Measurements from ENCODE around the gene GNB2. TPM values are rescaled to one million over a fixed set of nuclear protein-coding genes. Genes with fewer than 3 reads are reported as not detected.
"Not testable (repeated sequence)": the region's sequence is repeated elsewhere in the genome, so short reads cannot be mapped to it uniquely, and the experiment has no call there.

Gene GNB2
- total and polyA plus RNA-seq, 4 experiments from 2014 or later: 48.3 to 144 (median 99.2) TPM

DNA sequence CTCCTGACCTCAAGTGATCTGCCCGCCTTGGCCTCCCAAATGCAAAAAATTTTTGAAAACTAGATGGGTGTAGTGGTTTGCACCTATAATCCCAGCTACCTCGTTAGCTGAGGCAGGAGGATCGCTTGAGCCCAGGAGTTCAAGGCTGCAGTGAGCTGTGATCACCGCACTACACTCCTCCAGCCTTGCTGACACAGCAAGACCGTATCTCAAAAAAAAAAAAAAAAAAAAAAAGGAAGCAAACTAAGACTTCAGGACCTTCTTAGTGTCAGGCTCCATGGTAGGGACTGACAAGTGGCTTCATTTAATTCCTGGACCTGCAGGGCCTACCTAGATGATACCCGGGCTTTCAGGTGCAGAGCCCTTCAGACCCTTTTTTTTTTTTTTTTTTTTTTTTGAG lies 34.9 kb downstream of the GNB2 start:
- no peak for DNase-seq
- ChIA-PET CTCF (ENCODE audit: partially characterized antibody) (interaction anchor here (0.7 to 5.0 kb wide), 3 partner anchors 17 to 258 kb away, joined by 4 to 62 read pairs (median 7); partner anchors contain the start of gene SLC12A9), POLR2A (ENCODE audit: partially characterized antibody) (interaction anchor here (0.6 kb wide), 1 partner anchor 1203 kb away, joined by 3 read pairs; no protein-coding TSS in a partner anchor)
- H3K36me3 Mint-ChIP-seq: peaks cover 3 to 13% of the 10 kb centered on the region in 2 donors
- H3K27ac Mint-ChIP-seq: peak overlapping the region in 2 of 7 donors; percentile 24 to 42
- no peak overlapping the region for H3K27ac ChIP-seq (ENCODE audit: low read depth, low read length)
- no peak overlapping the region for H3K4me3 ChIP-seq (ENCODE audit: low read length in 2 of 2)
- H3K27me3 ChIP-seq (ENCODE audit: insufficient read depth, low read length): no peaks in the 10 kb centered on the region
- peaks cover 5 to 18% (median 11%) of the 10 kb centered on the region in 4 donors for H3K4me1 Mint-ChIP-seq
- H3K4me3 Mint-ChIP-seq: peak overlapping the region in 4 of 8 donors; percentile 8 to 47 (median 40)
- H3K9me3 ChIP-seq (ENCODE audit: control insufficient read depth in 1 of 2, low read length in 2 of 2): no peaks in the 10 kb centered on the region
- H3K4me1 ChIP-seq (ENCODE audit: insufficient read depth, low read length): peaks cover 16% of the 10 kb centered on the region
- no peaks in the 10 kb centered on the region for H3K27me3 Mint-ChIP-seq
- intact Hi-C loops (cut with micrococcal nuclease): loop anchor here (10.0 kb wide), 1 partner anchor 546 kb away; no protein-coding TSS in a partner anchor
- H3K9me3 Mint-ChIP-seq: no peaks in the 10 kb centered on the region
- H3K36me3 ChIP-seq (ENCODE audit: insufficient read depth, low read length): no peaks in the 10 kb centered on the region

GRCh38 chr7:100710452-100710851 lies 36.9 kb downstream of the GNB2 start:
- H3K4me3 ChIP-seq (ENCODE audit: low read length in 2 of 2): no peak overlapping the region
- H3K27ac Mint-ChIP-seq: peak overlapping the region in 1 of 7 donors; percentile 62
- DNase-seq: no peak
- H3K27me3 Mint-ChIP-seq: peaks cover 0 to 3% of the 10 kb centered on the region in 2 donors
- H3K4me1 Mint-ChIP-seq: peaks cover 5 to 18% (median 11%) of the 10 kb centered on the region in 4 donors
- no peaks in the 10 kb centered on the region for H3K9me3 ChIP-seq (ENCODE audit: control insufficient read depth in 1 of 2, low read length in 2 of 2)
- H3K27me3 ChIP-seq (ENCODE audit: insufficient read depth, low read length): no peaks in the 10 kb centered on the region
- H3K36me3 ChIP-seq (ENCODE audit: insufficient read depth, low read length): no peaks in the 10 kb centered on the region
- ChIA-PET CTCF (ENCODE audit: partially characterized antibody) (no interaction called here), POLR2A (ENCODE audit: partially characterized antibody) (no interaction called here)
- H3K9me3 Mint-ChIP-seq: peaks cover 0 to 1% (median 0%) of the 10 kb centered on the region in 8 donors
- intact Hi-C loops (cut with micrococcal nuclease): no loop called here
- H3K4me1 ChIP-seq (ENCODE audit: insufficient read depth, low read length): peaks cover 11% of the 10 kb centered on the region
- peaks cover 3 to 11% of the 10 kb centered on the region in 2 donors for H3K36me3 Mint-ChIP-seq
- H3K27ac ChIP-seq (ENCODE audit: low read depth, low read length): no peak overlapping the region
- no peak overlapping the region for H3K4me3 Mint-ChIP-seq

- Mint-ChIP-seq H3K27me3 (peaks cover 0 to 3% of the 10 kb centered on the region in 2 donors), H3K4me3 (no peak overlapping the region), H3K4me1 (peaks cover 5 to 15% (median 8%) of the 10 kb centered on the region in 4 donors), H3K27ac (no peak overlapping the region), H3K9me3 (peaks cover 0 to 4% (median 0%) of the 10 kb centered on the region in 8 donors), H3K36me3 (peaks cover 3 to 4% of the 10 kb centered on the region in 2 donors)
- intact Hi-C loops (cut with micrococcal nuclease): no loop called here
- Histone ChIP-seq H3K4me1 (ENCODE audit: insufficient read depth, low read length) (peaks cover 9% of the 10 kb centered on the region), H3K9me3 (ENCODE audit: control insufficient read depth in 1 of 2, low read length in 2 of 2) (no peaks in the 10 kb centered on the region), H3K4me3 (ENCODE audit: low read length in 2 of 2) (no peak overlapping the region), H3K27me3 (ENCODE audit: insufficient read depth, low read length) (no peaks in the 10 kb centered on the region), H3K36me3 (ENCODE audit: insufficient read depth, low read length) (no peaks in the 10 kb centered on the region), H3K27ac (ENCODE audit: low read depth, low read length) (no peak overlapping the region)
- ChIA-PET CTCF (ENCODE audit: partially characterized antibody) (interaction anchor here (0.9 to 1.2 kb wide), 2 partner anchors 14 to 20 kb away, joined by 3 read pairs; no protein-coding TSS in a partner anchor), POLR2A (ENCODE audit: partially characterized antibody) (no interaction called here)
- DNase-seq: no peak
These were observed 37.8 kb downstream of the GNB2 start for GRCh38 chr7:100711369-100711768.

DNA sequence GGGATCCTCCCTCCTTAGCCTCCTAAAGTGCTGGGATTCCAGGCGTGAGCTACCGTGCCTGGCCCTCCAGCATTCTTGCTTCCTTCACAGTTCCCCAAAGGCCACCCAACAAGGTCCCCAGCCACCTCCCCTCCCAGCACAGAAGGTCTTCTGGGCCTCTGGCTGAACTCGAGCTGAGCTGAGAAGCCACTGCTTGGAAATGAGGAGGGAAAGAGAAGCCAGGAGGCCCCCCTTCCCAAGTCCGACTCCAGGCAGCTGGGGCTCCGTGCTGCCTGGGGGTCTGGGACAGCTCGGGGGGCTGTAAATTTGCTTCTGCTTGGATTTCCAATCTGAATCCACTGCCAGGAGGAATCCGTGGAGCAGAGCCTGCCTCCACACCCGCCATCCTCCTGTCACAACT lies 41.2 kb downstream of the GNB2 start:
- Histone ChIP-seq H3K36me3 (ENCODE audit: insufficient read depth, low read length) (no peaks in the 10 kb centered on the region), H3K4me1 (ENCODE audit: insufficient read depth, low read length) (no peaks in the 10 kb centered on the region), H3K4me3 (ENCODE audit: low read length in 2 of 2) (no peak overlapping the region), H3K27ac (ENCODE audit: low read depth, low read length) (no peak overlapping the region), H3K27me3 (ENCODE audit: insufficient read depth, low read length) (no peaks in the 10 kb centered on the region), H3K9me3 (ENCODE audit: control insufficient read depth in 1 of 2, low read length in 2 of 2) (no peaks in the 10 kb centered on the region)
- Mint-ChIP-seq H3K27ac (no peak overlapping the region), H3K36me3 (peaks cover 0 to 9% of the 10 kb centered on the region in 2 donors), H3K4me3 (no peak overlapping the region), H3K4me1 (no peaks in the 10 kb centered on the region), H3K27me3 (peaks cover 7 to 15% of the 10 kb centered on the region in 2 donors), H3K9me3 (peaks cover 0 to 29% (median 12%) of the 10 kb centered on the region in 8 donors)
- ChIA-PET CTCF (ENCODE audit: partially characterized antibody) (interaction anchor here (2.6 kb wide), 1 partner anchor 9 kb away, joined by 9 read pairs; the partner anchor contains the start of gene POP7), POLR2A (ENCODE audit: partially characterized antibody) (no interaction called here)
- intact Hi-C loops (cut with micrococcal nuclease): no loop called here
- DNase-seq: no peak

DNA sequence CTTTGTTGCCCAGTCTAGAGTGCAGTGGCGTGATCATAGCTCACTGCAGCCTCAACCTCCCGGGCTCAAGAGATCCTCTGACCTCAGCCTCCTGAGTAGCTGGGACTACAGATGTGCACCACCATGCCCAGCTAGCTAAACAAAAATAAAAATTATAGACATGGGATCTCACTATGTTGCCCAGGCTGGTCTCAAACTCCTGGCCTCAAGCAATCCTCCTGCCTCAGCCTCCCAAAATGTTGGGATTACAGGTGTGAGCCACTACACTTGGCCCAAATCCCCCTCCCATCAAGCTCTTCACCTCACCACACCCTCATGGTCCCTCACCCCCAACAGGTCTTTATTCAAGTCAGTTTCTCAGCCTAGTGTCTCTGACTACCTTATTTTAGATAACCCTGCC lies 43.5 kb downstream of the GNB2 start:
- H3K4me3 ChIP-seq (ENCODE audit: low read length in 2 of 2); H3K4me3 Mint-ChIP-seq; H3K27me3 ChIP-seq (ENCODE audit: insufficient read depth, low read length); H3K9me3 ChIP-seq (ENCODE audit: control insufficient read depth in 1 of 2, low read length in 2 of 2); POLR2A ChIA-PET (ENCODE audit: partially characterized antibody); H3K27ac ChIP-seq (ENCODE audit: low read depth, low read length); intact Hi-C loops (cut with micrococcal nuclease); H3K27ac Mint-ChIP-seq; H3K36me3 Mint-ChIP-seq; DNase-seq; H3K4me1 Mint-ChIP-seq; H3K36me3 ChIP-seq (ENCODE audit: insufficient read depth, low read length); H3K4me1 ChIP-seq (ENCODE audit: insufficient read depth, low read length): not testable (repeated sequence)
- CTCF ChIA-PET (ENCODE audit: partially characterized antibody): interaction anchor here (1.0 to 2.4 kb wide), 4 partner anchors 8 to 13 kb away, joined by 3 to 10 read pairs (median 6); partner anchors contain the start of gene POP7
- Mint-ChIP-seq H3K27me3 (peaks cover 14 to 32% of the 10 kb centered on the region in 2 donors), H3K9me3 (peaks cover 0 to 33% (median 12%) of the 10 kb centered on the region in 8 donors)

DNA sequence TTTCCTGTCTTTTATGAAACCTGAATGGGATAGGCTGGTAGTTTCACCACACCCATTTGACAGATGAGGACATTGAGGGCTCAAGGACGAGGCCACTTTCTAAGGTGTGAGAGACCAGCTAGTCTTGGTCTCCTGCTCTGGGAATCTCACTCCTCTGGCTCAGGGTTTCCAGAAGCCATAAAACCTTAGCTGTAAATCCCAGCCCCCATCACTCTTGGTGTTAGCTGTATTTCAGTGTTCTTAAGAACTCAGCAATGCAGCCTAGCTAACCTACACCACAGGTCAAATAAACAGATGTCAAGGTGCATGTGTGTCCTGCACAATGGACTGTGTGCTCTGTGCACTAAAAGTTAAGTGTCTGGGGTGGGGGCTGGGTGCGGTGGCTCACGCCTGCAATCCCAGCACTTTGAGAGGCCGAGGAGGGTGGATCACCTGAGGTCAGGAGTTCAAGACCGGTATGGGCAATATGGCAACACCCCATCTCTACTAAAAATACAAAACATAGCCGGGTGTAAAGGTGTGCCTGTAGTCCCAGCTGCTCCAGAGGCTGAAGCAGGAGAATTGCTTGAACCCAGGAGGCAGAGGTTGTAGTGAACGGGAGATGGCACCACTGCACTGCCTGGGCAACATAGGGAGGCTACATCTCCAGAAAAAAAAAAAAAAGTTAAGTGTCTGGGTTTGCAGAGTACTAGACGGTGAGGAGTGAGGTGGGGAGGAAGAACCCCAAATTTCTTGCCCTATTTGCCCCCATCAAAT lies 46.2 kb downstream of the GNB2 start:
- no peak for DNase-seq
- no peak overlapping the region for H3K27ac Mint-ChIP-seq

GRCh38 chr7:100720279-100720670 lies 46.7 kb downstream of the GNB2 start, which contains the start of gene EPO:
Gene EPO, plus strand, starts transcription at chr7:100720468. Its CDS starts 513 bp downstream, at chr7:100720981.
- no peaks in the 10 kb centered on the region for H3K36me3 ChIP-seq (ENCODE audit: insufficient read depth, low read length)
- peak within 1 kb of the TSS in 1 of 8 donors; percentile 24 for H3K4me3 Mint-ChIP-seq
- H3K27me3 Mint-ChIP-seq: peaks cover 23 to 47% of the 10 kb centered on the region in 2 donors
- no peak within 1 kb of the TSS for H3K27ac Mint-ChIP-seq
- peaks cover 0 to 9% of the 10 kb centered on the region in 2 donors for H3K36me3 Mint-ChIP-seq
- no peak for DNase-seq
- peaks cover 8% of the 10 kb centered on the region for H3K27me3 ChIP-seq (ENCODE audit: insufficient read depth, low read length)
- H3K9me3 Mint-ChIP-seq: peaks cover 0 to 33% (median 12%) of the 10 kb centered on the region in 8 donors
- intact Hi-C loops (cut with micrococcal nuclease): no loop called here
- H3K4me1 ChIP-seq (ENCODE audit: insufficient read depth, low read length): peaks cover 3% of the 10 kb centered on the region
- ChIA-PET CTCF (ENCODE audit: partially characterized antibody) (interaction anchor here (1.9 kb wide), 1 partner anchor 15 kb away, joined by 6 read pairs; the partner anchor contains the start of gene POP7), POLR2A (ENCODE audit: partially characterized antibody) (no interaction called here)
- H3K4me3 ChIP-seq (ENCODE audit: low read length in 2 of 2): no peak within 1 kb of the TSS
- H3K27ac ChIP-seq (ENCODE audit: low read depth, low read length): no peak within 1 kb of the TSS
- no peaks in the 10 kb centered on the region for H3K9me3 ChIP-seq (ENCODE audit: control insufficient read depth in 1 of 2, low read length in 2 of 2)
- peaks cover 0 to 4% (median 3%) of the 10 kb centered on the region in 4 donors for H3K4me1 Mint-ChIP-seq

More for the DNA sequence above, 46.2 kb downstream of the GNB2 start:
- Mint-ChIP-seq H3K27me3 (peaks cover 20 to 46% of the 10 kb centered on the region in 2 donors), H3K36me3 (peaks cover 0 to 9% of the 10 kb centered on the region in 2 donors), H3K4me1 (peaks cover 0 to 1% (median 0%) of the 10 kb centered on the region in 4 donors), H3K9me3 (peaks cover 0 to 33% (median 12%) of the 10 kb centered on the region in 8 donors), H3K4me3 (peak overlapping the region in 1 of 8 donors; percentile 24)
- Histone ChIP-seq H3K4me3 (ENCODE audit: low read length in 2 of 2) (no peak overlapping the region), H3K27ac (ENCODE audit: low read depth, low read length) (no peak overlapping the region), H3K36me3 (ENCODE audit: insufficient read depth, low read length) (no peaks in the 10 kb centered on the region), H3K9me3 (ENCODE audit: control insufficient read depth in 1 of 2, low read length in 2 of 2) (no peaks in the 10 kb centered on the region), H3K4me1 (ENCODE audit: insufficient read depth, low read length) (no peaks in the 10 kb centered on the region), H3K27me3 (ENCODE audit: insufficient read depth, low read length) (peaks cover 8% of the 10 kb centered on the region)
- intact Hi-C loops (cut with micrococcal nuclease): no loop called here
- POLR2A ChIA-PET (ENCODE audit: partially characterized antibody): no interaction called here
- CTCF ChIA-PET (ENCODE audit: partially characterized antibody): interaction anchor here (1.9 kb wide), 1 partner anchor 14 kb away, joined by 6 read pairs; the partner anchor contains the start of gene POP7
